Fibroblast of lung (primary cell): ENCODE measurements around the gene EIF1AD.

Experiments used
- EZH2 ChIP-seq: IDR thresholded peaks from 2 replicates; pipeline ENCODE4 v1.5.1; 2012; ENCODE audit warnings: low read length, control low read depth, mild to moderate bottlenecking; ENCODE audit errors: missing control alignments
- TF ChIP-seq, protein P1 (sequence below), 2 donors: IDR thresholded peaks in 1 of 2; conservative IDR thresholded peaks in 1 of 2; 1 replicate in 1 of 2; 2 replicates in 1 of 2; pipeline ENCODE4 v1.5.1; 2011 to 2012; ENCODE audit warnings: low read length in 2 of 2, control low read depth in 1 of 2, inconsistent platforms in 1 of 2, low read depth in 1 of 2, mild to moderate bottlenecking in 1 of 2

DNA sequence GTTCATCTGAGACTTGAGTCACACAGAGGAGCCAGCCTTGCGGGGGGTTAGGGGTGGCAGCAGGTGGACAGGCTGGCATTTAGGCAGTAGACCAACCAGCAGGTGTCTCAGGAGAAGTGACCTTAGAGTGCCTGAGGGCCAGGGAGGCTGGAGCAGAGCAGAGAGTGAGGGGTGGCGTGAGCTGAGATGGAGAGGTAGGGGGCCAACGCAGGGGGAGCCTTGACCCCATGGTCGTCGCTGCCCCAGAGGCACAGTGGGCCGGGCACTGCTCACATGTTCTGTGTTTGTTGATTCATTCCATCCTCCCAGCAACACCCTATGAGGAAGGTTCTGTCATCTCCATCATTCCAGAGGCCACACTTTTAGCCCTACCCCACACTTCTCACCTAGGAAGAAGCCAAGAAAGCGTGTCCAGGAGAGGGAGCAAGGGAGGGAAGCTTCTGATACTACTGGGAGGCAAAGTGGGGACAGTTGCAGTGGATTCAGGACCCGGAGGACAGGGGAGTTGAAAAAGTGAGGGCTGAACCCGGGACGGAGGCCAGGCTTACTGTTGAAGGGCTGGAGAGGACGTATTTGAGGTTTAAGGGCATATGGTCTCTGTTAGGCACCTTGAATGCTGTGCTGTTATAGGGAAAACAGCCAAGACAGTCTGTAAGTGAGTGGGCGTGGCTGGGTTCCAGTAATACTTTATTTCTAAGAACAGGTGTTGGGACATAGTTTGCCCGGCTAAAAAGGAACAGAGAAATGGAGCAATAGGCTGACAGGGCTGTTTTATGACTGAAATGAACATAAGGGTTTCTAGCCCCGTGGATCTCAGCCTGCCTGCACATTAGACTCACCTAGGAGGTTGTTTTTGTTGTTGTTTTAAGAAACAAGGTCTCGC lies 33.1 kb downstream of the EIF1AD start:
- TF ChIP-seq, protein P1, sequence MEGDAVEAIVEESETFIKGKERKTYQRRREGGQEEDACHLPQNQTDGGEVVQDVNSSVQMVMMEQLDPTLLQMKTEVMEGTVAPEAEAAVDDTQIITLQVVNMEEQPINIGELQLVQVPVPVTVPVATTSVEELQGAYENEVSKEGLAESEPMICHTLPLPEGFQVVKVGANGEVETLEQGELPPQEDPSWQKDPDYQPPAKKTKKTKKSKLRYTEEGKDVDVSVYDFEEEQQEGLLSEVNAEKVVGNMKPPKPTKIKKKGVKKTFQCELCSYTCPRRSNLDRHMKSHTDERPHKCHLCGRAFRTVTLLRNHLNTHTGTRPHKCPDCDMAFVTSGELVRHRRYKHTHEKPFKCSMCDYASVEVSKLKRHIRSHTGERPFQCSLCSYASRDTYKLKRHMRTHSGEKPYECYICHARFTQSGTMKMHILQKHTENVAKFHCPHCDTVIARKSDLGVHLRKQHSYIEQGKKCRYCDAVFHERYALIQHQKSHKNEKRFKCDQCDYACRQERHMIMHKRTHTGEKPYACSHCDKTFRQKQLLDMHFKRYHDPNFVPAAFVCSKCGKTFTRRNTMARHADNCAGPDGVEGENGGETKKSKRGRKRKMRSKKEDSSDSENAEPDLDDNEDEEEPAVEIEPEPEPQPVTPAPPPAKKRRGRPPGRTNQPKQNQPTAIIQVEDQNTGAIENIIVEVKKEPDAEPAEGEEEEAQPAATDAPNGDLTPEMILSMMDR (conservative IDR thresholded peaks at IDR 0.05 in 1 of 2, IDR thresholded peaks at IDR 0.05 in 1 of 2; ENCODE audit: low read depth in 1 of 2, low read length in 2 of 2): no peak
- no peak for TF ChIP-seq EZH2
